NCI-H1048 (cell line): Measurements from ENCODE around the gene JAM3.
"Not testable (repeated sequence)": the region's sequence is repeated elsewhere in the genome, so short reads cannot be mapped to it uniquely, and the experiment has no call there.

ENCODE experiments used
- DNase-seq: peaks from one replicate; lab custom pipeline; 2025; lab: John Stamatoyannopoulos, UW

The JAM3 gene

DNA sequence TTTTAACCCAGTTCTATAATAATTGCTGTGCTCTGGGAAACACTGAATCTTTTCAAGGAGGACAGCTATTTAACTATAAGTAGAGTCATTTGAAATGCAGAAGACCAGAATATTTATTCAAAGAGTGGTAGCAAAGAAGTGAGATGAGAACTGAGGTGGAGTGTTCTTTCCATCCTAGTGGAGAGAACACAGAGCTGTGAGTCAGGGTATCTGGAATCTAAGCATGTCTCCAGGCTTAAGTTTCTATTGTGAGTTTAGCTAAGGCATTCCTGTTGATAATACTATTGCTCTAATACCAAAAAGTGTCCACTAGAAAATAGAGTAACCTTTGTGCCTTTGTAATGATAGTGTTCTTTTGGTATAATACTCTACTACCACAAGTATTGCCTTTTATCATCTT, 32.4 kb downstream of the JAM3 start:
- DNase-seq, result no peak

DNA sequence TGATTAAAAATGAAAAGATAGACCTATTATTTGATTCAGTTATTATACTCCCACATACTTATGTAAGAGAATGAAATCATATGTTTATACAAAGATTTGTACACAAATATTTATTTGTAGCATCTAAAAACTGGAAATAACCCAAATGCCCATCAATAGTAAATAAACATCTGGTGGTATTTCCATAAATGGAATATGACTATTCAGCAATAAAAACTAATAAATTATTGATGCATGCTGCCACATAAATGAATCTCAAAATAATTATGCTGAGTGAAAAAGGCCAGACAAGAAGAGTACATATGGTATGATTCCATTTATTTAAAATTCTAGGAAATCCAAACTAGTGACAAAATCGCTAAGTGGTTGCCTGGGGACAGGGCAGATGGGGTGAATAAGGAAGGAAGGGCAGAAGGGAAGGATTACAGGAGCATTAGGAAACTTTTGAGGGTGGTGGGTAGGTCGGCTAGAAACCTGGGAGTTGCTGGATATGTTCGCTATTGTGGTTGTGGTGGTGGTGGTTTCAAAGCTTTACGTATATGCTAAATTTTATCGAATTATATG, 41.5 kb downstream of the JAM3 start:
- DNase-seq, result no peak

DNA sequence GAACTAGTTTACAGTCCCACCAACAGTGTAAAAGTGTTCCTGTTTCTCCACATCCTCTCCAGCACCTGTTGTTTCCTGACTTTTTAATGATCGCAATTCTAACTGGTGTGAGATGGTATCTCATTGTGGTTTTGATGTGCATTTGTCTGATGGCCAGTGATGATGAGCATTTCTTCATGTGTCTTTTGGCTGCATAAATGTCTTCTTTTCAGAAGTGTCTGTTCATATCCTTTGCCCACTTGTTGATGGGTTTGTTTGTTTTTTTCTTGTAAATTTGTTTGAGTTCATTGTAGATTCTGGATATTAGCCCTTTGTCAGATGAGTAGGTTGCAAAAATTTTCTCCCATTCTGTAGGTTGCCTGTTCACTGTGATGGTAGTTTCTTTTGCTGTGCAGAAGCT, 44.9 kb downstream of the JAM3 start:
- DNase-seq, result not testable (repeated sequence)

DNA sequence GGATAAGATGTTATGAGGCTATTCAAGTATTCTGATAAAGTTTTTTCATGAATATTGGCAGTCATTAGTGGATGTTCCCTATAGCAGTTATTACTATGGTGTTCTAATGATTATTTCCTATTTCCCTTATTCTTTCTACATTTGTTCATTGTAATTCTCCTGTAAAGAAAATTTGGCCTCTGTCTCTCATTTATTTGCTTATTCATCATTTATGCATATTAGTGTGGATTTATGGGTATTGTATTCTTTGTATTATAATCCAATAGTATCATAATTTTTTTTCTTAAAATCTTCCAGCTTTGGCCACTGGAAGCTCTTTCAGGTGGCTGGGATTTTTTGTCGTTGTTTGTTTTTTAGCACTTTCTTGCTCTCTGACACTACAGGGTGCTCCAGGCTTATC, 47.3 kb downstream of the JAM3 start:
- DNase-seq, result no peak

DNA sequence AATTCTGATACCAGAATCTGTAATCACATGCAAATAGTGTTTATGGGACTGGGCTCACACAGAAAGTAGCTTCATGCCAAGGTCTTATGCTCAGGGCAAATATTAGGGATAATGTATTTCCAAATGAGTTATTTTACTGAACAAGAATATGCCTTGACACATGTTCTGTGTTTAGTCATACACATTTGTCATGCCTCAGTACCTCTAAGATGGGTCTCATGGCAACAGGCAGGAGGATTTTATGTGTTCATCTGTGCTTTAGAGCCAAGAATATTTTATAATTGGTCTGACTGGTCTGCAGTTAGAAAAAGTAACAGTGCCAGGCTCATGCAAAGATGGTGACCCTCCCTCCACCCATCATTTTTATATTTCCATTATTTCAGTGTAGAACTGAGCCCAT, 49.1 kb downstream of the JAM3 start:
- DNase-seq, result peak; percentile 22

DNA sequence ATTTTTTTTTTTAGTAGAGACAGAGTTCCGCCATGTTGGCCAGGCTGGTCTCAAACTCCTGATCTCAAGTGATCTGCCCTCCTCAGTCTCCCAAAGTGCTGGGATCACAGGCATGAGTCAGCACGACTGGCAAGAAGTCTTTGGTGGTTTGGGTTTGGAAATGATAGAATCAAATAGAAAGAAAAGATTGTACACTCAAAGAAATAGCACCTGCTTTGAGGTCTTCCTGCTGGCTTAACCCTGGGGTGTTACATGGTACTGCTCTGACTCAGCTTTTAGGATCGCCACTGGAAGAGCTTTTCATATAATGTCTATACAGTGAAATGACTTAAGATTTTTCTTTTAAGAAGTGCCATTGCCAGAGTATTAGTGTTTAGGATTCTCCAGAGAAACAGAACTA, 50.2 kb downstream of the JAM3 start:
- no peak for DNase-seq

DNA sequence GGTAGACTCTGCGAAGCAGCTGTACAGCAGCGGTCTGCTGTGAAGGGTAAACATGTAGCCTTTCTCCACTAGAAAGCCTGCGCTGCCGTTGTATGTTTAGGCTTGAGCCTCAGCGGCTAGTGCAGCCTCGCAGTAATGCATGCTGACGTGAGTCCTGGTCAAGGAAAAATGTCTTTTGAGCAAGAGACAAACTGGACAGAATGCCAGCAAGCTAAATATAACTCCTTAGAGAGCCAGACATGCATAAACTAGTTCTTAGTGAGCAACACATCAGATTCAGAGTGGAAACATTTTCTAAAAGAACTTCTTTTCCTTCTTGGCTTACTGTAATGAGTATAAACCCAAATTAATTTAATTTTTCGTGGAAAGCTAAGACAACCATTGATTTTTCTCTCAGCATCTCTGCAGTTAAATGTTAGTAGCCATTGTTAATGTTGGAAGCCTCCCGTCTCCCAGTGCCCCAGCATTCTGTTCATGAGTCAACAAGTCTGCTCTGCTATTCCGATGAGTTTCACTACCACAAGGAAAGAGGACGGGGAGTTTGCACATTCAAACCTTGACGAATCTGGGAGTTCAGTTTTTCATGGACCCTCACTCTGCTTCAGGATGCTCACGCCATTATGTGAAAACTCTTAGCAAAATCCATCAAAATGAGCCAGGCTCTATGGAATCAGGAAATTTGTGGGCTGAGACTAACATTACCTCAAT, 51.4 kb downstream of the JAM3 start:
- DNase-seq, result no peak

DNA sequence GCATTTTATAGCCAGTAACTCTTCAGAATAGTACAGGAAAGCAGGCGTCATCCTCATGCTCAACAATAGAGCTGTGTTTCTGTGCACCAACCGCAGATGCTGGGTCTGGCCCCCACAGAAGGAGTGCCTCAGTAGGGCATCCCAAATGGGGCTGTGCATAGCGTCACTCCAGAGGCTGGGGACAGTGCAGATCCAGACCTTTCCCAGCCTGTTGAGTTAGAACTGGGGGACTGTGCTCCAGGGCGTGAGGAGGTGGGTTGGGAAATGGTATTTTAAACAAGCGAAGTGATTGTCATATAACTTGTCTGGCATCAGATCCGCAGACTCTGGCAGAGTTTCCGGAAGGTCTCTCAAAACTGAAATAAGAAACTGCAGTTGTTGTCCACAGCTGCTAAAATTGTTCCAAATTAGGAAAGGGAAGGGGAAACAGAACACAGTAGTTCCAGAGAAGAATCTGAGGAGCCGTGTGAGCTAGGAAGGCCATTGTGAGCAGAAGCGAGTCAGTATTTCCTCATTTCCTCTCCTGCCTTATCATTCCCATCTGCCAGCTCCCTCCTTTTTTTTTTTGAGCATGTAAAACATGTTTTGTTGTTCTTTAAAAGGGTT, 52.2 kb downstream of the JAM3 start:
- DNase-seq, result no peak

DNA sequence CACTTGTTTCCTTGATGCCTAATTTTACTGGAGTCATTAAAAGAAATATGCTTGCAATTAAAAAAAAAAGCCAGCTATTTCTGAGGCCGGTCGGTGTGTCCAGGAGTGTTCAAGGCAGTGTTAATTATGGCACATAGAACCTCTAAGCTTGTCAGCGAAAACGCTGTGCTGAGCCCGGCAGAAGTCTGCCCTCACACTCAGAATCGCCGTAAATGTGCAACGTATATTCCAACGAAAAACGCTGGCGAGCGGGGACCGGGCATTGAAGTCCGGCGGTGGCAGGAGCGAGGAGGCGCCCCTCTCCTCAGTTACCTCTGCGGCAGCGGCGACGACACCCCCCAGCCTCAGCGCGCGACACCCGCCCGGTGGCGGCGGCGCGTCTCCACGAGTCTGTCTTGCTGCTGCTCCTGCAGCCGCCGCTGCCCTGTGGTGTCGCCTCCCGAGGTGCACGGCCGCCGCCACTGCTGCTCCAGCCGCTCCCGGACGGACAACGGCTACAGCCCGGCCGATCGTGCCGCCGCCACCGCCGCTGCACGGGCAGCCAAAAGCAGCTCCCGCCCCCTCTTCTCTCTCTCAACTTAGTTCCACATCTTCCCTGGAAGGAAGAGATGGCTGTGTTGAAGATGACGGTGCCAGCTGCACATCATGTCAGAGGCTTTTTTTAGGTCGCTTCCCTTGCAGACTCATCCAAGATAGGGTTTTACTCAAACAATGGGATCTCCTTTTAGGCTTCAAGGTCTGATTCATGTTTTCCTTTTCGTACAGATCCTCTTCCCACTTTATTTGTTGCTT, 56.0 kb downstream of the JAM3 start:
- no peak for DNase-seq

DNA sequence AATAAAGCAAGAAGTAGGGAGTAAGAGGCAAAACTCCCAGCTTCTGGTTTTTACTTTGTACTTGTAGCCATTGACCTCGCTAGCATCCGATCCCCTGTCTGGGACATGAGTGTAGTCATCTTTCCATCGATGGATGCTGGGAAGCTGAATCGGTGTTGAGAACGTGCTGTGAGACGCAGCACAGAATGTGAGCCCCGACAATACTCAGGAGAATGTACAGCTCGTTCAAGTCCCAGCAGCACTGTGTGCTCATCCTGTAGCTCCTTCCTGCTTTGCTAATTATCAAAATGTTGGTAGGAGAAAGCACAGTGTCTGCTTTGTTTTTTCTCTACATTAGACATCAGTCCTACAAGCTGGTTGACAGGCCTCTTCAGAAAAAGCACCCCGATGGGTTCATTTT, 56.6 kb downstream of the JAM3 start:
- DNase-seq, result no peak

DNA sequence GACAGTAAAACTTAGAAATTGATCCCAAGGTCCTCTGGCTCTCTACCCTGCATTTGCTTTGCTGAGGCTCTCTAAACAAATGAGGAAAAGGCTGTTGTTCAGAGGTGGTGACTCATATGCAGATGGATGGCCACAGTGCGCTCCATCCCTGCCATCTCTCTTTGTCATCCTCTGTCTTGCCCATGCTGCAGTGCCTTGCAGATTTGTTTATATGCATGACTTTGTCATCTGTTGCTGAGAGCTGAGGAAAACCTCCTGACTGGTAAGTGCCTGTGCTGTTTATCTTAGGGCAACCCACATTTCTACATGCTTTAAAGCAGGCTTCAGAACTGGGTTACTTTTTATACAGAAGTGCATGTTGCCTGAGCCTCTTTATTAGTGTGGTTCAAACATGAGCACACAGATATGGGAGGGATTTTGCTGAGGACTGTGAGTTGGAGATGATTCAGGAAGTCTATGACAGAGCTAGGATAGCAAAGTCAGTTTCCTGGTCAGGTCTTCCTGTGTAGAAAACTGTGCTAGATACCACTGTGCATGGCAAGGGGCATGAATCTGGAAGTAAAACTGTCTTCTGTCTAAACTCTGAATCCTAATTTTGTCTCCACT, 57.4 kb downstream of the JAM3 start:
- DNase-seq, result no peak

DNA sequence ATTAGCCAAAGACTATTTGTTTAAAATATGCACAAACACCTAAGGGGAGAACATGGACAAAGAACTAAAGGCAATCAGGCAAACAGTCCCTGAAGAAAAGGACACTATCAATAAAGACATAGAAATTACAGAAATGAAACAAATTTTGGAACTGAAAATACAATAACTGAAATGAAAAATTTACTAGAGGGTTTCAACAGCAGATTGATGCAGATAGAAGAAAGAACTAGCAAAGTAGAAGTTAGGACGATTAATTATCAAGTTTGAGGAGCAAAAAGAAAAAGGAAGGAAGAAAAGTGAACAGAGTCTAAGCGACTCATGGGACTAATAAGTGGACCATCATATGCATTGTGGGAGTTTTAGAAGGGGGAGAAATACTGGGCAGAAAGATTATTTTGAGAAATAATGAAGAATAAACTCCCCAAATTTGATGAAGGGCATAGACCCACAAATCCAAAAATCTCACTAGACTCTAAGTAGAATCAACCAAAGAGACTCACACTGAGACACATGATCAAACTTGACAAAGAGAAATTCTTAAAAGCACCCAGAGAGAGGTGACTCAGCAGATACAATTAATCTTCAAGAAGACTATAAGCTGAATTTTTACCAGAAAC, 62.9 kb downstream of the JAM3 start:
- DNase-seq, result no peak

DNA sequence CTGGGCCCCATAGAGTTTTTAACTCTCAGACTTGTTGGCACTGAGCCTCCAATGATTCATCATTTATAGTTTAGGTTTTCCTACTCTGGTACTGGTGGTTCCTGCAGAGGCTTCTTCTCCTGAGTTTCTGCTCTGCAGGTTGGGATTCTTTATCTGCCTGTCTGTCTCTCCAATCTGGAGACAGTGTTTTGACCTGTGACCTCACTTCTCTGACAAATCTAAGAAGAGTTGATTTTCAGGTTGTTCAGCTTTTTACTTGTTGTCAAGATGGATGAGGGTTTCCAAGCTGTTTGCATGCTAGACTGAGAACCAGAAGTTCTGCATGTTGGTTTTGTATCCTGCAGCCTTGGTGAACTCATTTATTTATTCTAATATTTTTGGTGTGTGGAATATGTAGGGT, 63.9 kb downstream of the JAM3 start:
- no peak for DNase-seq

DNA sequence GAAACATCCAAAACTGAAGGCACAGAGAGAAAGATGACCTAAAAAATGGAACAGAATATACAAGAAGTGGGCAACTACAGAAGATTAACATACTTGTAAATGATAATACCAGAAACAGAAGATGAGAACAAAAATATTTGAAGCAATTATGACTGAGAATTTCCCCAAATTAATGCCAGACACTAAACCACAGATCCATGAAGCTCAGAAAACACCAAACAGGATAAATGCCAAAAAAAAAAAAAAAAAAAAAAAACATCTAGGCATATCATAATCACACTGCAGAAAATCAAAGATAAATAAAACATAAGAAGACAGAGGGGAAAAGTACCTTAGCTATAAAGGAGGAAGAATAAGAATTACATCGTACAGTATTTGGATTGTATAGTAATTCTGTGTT, 65.3 kb downstream of the JAM3 start:
- no peak for DNase-seq

DNA sequence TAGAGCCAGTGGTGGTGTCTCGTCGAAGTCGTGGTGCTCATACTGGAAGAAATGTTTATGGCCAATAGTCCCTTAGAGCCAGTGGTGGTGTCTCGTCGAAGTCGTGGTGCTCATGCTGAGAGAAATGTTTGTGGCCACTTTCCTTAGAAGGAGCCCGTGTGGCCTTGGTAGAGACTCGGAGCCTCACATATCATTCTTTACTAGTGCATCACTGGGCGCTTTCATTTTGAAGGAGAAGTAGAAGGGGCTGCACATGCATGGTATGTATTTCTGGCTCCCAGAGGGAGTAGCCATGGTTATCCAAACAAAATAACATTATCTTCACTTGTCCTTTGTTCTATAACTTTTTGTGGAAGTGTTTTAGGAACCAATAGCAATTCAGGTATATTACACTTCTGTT, 69.5 kb downstream of the JAM3 start:
- DNase-seq, result no peak

DNA sequence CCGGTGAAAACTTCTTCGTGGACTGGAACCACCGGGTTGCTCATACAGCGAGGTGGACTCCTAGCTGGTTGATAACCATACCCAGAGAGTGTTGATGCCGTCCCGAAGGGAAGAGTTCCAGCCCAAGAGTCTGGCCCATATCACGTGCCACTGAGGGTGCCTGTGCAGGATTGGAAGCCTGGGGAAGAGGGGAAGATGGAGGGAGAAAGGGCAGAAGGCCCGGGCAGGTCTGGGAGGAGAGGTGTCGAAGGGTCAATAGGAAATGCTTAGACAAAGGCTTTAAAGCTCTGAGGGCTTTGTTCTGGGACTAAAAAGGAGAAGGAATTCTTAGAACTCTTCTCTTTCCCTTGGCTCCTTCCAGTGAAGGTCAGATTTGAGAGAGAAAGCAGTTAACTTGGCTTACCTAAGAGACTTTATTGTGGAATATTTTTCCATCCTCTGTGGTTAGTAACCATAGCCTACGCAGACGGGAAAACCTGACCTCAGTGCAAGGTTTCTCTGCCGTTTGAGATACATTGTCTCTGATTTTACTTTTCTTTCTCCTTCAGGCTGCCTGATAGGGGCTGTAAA, 70.5 kb downstream of the JAM3 start:
- DNase-seq, result no peak

DNA sequence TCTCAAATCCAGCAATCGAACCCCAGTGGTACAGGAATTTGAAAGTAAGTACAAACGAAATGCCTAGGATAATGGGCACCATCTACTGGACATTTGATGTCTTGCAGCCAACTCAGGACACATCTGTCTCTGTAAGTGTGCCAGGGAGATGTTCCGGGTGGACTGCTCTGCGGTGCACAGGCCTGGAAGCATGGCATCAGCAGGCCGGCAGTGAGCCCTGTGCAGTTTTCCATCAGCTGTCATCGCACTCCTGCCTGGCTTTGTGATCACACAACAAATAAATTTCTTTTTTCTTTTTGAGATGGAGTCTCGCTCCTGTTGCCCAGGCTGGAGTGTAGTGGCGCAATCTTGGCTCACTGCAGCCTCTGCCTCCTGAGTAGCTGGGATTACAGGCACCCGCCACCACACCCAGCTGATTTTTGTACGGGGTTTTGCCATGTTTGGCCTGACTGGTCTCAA, 71.0 kb downstream of the JAM3 start:
- no peak for DNase-seq

DNA sequence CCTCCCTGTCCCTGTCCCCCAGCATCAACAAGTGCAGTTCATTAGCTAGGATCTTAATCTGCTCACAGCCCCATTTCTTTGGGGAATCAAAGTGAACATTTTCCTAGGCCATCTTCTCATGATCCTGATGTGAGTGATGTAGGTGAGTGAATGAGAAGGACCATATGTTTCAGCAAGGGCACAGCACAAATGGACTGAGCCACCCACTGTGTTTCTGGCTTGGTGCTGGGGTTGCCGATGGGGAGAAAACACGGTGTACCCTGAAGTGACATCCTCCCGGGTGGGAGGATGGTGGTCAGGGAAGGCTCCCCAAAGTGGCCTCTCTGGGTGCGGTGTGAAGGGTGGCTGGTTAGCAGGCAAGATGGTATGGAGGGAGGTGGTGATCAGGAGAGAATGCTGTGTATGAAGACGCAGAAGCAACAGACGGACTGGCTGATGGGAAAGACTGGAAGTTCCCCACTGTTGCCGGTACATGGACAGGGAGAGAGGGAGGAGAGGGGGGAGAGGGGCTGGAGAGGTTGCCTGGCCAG, 72.2 kb downstream of the JAM3 start:
- DNase-seq, result no peak

DNA sequence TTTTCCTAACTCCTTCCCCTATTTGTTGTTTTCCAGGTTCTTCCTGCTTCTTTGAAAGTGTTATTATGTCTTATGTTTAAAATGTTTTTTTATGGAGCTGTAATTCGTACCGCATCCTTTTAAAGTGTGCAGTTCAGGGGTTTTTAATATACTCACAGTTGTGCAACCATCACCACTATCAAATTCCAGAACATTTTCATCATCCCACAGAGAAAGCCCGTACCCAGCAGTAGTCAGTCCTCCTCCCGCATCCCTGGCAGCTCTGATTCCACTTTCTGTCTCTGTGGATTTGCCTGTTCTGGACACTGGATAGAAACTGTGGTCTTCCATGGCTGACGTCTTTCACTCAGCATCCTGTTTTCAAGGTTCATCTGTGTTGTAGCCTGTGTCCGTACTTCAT, 73.7 kb downstream of the JAM3 start:
- DNase-seq, result no peak

DNA sequence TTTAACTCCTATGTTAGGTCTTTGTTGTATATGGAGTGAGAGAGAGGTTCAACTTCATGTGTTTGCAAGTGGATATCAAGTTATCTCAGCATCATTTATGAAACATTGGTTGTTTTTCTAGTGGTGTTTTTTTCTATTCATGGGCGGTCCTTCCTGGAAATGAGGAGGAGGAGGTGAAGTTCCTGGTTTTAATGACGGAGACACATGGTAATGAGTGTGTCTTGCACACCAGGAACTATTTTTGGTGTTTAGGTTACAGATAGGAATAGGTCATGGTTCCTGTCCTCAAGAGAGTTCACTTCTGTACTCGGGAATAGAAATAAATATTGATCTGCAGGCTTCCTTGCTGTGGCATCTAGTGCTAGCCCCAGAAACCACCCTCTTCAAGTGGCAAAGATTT, 74.9 kb downstream of the JAM3 start:
- DNase-seq, result no peak

DNA sequence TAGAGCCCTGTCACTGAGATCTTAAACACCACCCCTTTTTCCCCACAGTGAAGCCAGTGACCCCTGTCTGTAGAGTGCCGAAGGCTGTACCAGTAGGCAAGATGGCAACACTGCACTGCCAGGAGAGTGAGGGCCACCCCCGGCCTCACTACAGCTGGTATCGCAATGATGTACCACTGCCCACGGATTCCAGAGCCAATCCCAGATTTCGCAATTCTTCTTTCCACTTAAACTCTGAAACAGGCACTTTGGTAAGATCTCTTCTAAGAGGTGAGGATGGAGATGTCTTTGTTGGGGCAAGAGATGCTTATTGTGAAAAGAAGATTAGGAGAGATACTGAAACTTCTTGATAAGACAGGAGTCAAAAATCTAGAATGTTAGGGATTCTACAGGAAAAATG, 75.9 kb downstream of the JAM3 start:
- no peak for DNase-seq
